Endothelial cell of coronary artery (primary cell): Measurements from ENCODE around the gene C2orf74. TPM values are rescaled to one million over a fixed set of nuclear protein-coding genes. Genes with fewer than 3 reads are reported as not detected.

Experiments used
- total RNA-seq: library from RNA; depleted of rRNA; stranded (reverse); fragments of >200 nt; gene quantifications from 2 replicates; pipeline ENCODE4 v1.2.3, GENCODE V29; 2014

Gene C2orf74
- 13.6 and 20.2 TPM in 2 replicates for total RNA-seq

GRCh38 chr2:61161888-61162287 lies at the start of gene C2orf74:
C2orf74 (plus strand) TSS chr2:61162188; CDS start chr2:61162515, 327 bp downstream.

Other genes starting within 250 kb of the C2orf74 start
- gene PEX13, start 144.5 kb upstream of the C2orf74 start, total RNA-seq, result 28.9 and 30.3 TPM in 2 replicates
- gene PUS10, start 143.9 kb upstream of the C2orf74 start, total RNA-seq, result 6.5 and 7.5 TPM in 2 replicates
- 16.8 and 21.8 TPM in 2 replicates for gene SANBR, start 96.3 kb upstream of the C2orf74 start, total RNA-seq